ENCODE measurements around the gene PCF11.

DNA sequence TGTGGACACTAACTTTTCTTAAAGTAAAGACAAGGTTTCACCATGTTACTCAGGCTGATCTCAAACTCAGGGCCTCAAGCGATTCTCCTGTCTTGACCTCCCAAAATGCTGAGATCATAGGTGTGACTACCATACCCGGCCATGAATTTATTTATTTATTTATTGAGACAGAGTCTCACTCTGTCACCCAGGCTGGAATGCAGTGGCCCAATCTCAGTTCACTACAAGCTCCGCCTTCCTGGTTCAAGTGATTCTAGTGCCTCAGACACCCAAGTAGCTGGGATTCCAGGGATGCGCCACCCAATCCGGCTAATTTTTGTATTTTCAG is 29.7 kb upstream of the PCF11 start:
- TF ChIP-seq, protein P1, sequence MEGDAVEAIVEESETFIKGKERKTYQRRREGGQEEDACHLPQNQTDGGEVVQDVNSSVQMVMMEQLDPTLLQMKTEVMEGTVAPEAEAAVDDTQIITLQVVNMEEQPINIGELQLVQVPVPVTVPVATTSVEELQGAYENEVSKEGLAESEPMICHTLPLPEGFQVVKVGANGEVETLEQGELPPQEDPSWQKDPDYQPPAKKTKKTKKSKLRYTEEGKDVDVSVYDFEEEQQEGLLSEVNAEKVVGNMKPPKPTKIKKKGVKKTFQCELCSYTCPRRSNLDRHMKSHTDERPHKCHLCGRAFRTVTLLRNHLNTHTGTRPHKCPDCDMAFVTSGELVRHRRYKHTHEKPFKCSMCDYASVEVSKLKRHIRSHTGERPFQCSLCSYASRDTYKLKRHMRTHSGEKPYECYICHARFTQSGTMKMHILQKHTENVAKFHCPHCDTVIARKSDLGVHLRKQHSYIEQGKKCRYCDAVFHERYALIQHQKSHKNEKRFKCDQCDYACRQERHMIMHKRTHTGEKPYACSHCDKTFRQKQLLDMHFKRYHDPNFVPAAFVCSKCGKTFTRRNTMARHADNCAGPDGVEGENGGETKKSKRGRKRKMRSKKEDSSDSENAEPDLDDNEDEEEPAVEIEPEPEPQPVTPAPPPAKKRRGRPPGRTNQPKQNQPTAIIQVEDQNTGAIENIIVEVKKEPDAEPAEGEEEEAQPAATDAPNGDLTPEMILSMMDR (IDR thresholded peaks at IDR 0.05) = no peak
- TF ChIP-seq POLR2A (IDR thresholded peaks at IDR 0.05) = no peak

All from uterus (tissue), 2 donors.